Measurements from ENCODE around the gene RNF180.

The RNF180 gene

GRCh38 chr5:64298586-64298985 is 132.9 kb downstream of the RNF180 start:
- H4K20me1 ChIP-seq (ENCODE audit: insufficient read depth, low read length) = no peaks in the 10 kb centered on the region
- no peaks in the 10 kb centered on the region for H3K9me3 ChIP-seq (ENCODE audit: insufficient read depth, low read length)
- no peak overlapping the region for H2AFZ ChIP-seq (ENCODE audit: low read depth, low read length)
- no peaks in the 10 kb centered on the region for H3K27me3 ChIP-seq (ENCODE audit: low read depth, low read length)
- H3K4me3 ChIP-seq (ENCODE audit: low read length) = no peak overlapping the region
- H3K4me2 ChIP-seq (ENCODE audit: low read length) = no peak overlapping the region
- no peak overlapping the region for H3K9ac ChIP-seq (ENCODE audit: low read length)
- H3K27ac ChIP-seq (ENCODE audit: low read length) = no peak overlapping the region
- no peaks in the 10 kb centered on the region for H3K79me2 ChIP-seq (ENCODE audit: low read length)
- no peaks in the 10 kb centered on the region for H3K4me1 ChIP-seq (ENCODE audit: low read length)
- TF ChIP-seq EZH2phosphoT487 (IDR thresholded peaks at IDR 0.05; ENCODE audit: low read depth) (no peak), CTCF (IDR thresholded peaks at IDR 0.05; ENCODE audit: low read depth, low read length) (no peak)
- H3K36me3 ChIP-seq (replicated peaks; ENCODE audit: low read depth, low read length) = no peaks in the 10 kb centered on the region

GRCh38 chr5:64299805-64300204 is 134.2 kb downstream of the RNF180 start:
- Histone ChIP-seq H3K9me3 (ENCODE audit: insufficient read depth, low read length) (no peaks in the 10 kb centered on the region), H3K4me3 (ENCODE audit: low read length) (no peak overlapping the region), H3K27ac (ENCODE audit: low read length) (no peak overlapping the region)

GRCh38 chr5:64301566-64301965 is 135.9 kb downstream of the RNF180 start:
- no peaks in the 10 kb centered on the region for H4K20me1 ChIP-seq (ENCODE audit: insufficient read depth, low read length)
- no peak overlapping the region for H3K4me3 ChIP-seq (ENCODE audit: low read length)
- no peaks in the 10 kb centered on the region for H3K9me3 ChIP-seq (ENCODE audit: insufficient read depth, low read length)
- H3K36me3 ChIP-seq (replicated peaks; ENCODE audit: low read depth, low read length) = no peaks in the 10 kb centered on the region
- no peak overlapping the region for H3K4me2 ChIP-seq (ENCODE audit: low read length)
- no peak overlapping the region for H3K27ac ChIP-seq (ENCODE audit: low read length)
- H3K4me1 ChIP-seq (ENCODE audit: low read length) = no peaks in the 10 kb centered on the region
- no peak overlapping the region for H3K9ac ChIP-seq (ENCODE audit: low read length)
- H3K27me3 ChIP-seq (ENCODE audit: low read depth, low read length) = no peaks in the 10 kb centered on the region
- TF ChIP-seq EZH2phosphoT487 (IDR thresholded peaks at IDR 0.05; ENCODE audit: low read depth) = no peak
- no peak for TF ChIP-seq CTCF (IDR thresholded peaks at IDR 0.05; ENCODE audit: low read depth, low read length)
- no peak overlapping the region for H2AFZ ChIP-seq (ENCODE audit: low read depth, low read length)
- no peaks in the 10 kb centered on the region for H3K79me2 ChIP-seq (ENCODE audit: low read length)

More at GRCh38 chr5:64299805-64300204, 134.2 kb downstream of the RNF180 start:
- Histone ChIP-seq H3K4me1 (ENCODE audit: low read length) (no peaks in the 10 kb centered on the region), H2AFZ (ENCODE audit: low read depth, low read length) (no peak overlapping the region), H3K36me3 (replicated peaks; ENCODE audit: low read depth, low read length) (no peaks in the 10 kb centered on the region), H3K9ac (ENCODE audit: low read length) (no peak overlapping the region), H4K20me1 (ENCODE audit: insufficient read depth, low read length) (no peaks in the 10 kb centered on the region), H3K4me2 (ENCODE audit: low read length) (no peak overlapping the region), H3K27me3 (ENCODE audit: low read depth, low read length) (no peaks in the 10 kb centered on the region), H3K79me2 (ENCODE audit: low read length) (no peaks in the 10 kb centered on the region)
- no peak for TF ChIP-seq EZH2phosphoT487 (IDR thresholded peaks at IDR 0.05; ENCODE audit: low read depth)
- no peak for TF ChIP-seq CTCF (IDR thresholded peaks at IDR 0.05; ENCODE audit: low read depth, low read length)

GRCh38 chr5:64308135-64308534 is 142.5 kb downstream of the RNF180 start:
- Histone ChIP-seq H3K9me3 (ENCODE audit: insufficient read depth, low read length) (no peaks in the 10 kb centered on the region), H3K27me3 (ENCODE audit: low read depth, low read length) (no peaks in the 10 kb centered on the region), H3K4me1 (ENCODE audit: low read length) (no peaks in the 10 kb centered on the region), H3K4me3 (ENCODE audit: low read length) (no peak overlapping the region), H4K20me1 (ENCODE audit: insufficient read depth, low read length) (no peaks in the 10 kb centered on the region), H3K9ac (ENCODE audit: low read length) (no peak overlapping the region), H3K4me2 (ENCODE audit: low read length) (no peak overlapping the region), H3K79me2 (ENCODE audit: low read length) (no peaks in the 10 kb centered on the region), H3K36me3 (replicated peaks; ENCODE audit: low read depth, low read length) (no peaks in the 10 kb centered on the region), H2AFZ (ENCODE audit: low read depth, low read length) (no peak overlapping the region), H3K27ac (ENCODE audit: low read length) (no peak overlapping the region)
- TF ChIP-seq EZH2phosphoT487 (IDR thresholded peaks at IDR 0.05; ENCODE audit: low read depth) (no peak), CTCF (IDR thresholded peaks at IDR 0.05; ENCODE audit: low read depth, low read length) (no peak)
